H1 (cell line): Measurements from ENCODE around the gene TSEN34.

Source experiments
- BRCA1 ChIP-seq: IDR thresholded peaks from 2 replicates; pipeline ENCODE4 v1.6.1; 2012; ENCODE audit warnings: low read depth, low read length, improper control_type of control experiment
- CTCF ChIP-seq, 3 experiments: IDR thresholded peaks; 1 replicate in 2 of 3; 2 replicates in 1 of 3; pipeline versions ENCODE4 v1.5.1 to v1.6.1; 2011; ENCODE audit warnings: low read length in 3 of 3, mild to moderate bottlenecking in 3 of 3, inconsistent platforms in 2 of 3, low read depth in 1 of 3, moderate library complexity in 1 of 3; ENCODE audit not compliant: insufficient read depth in 1 of 3; ENCODE audit errors: control extremely low read depth in 1 of 3
- EP300 ChIP-seq, 2 experiments: IDR thresholded peaks; 1 replicate in 1 of 2; 2 replicates in 1 of 2; pipeline ENCODE4 v1.6.1; 2011 to 2012; ENCODE audit warnings: low read depth in 2 of 2, low read length in 2 of 2, mild to moderate bottlenecking in 2 of 2, borderline replicate concordance in 1 of 2, inconsistent platforms in 1 of 2, moderate library complexity in 1 of 2
- EZH2 ChIP-seq: fragments of 200-600 bp; sonication (generic); IDR thresholded peaks from 2 replicates; pipeline ENCODE4 v1.7.1; 2012; ENCODE audit warnings: low read depth, mild to moderate bottlenecking, moderate library complexity, low read length, inconsistent platforms; ENCODE audit not compliant: severe bottlenecking
- HDAC6 ChIP-seq: IDR thresholded peaks from one replicate; pipeline ENCODE4 v1.7.1; 2012; ENCODE audit warnings: low read depth, mild to moderate bottlenecking, inconsistent platforms, low read length, moderate library complexity
- KDM1A ChIP-seq: fragments of 200-600, 300-600 bp; sonication (generic); IDR thresholded peaks from 2 replicates; pipeline ENCODE4 v1.7.1; 2016; ENCODE audit warnings: mild to moderate bottlenecking, low read length, borderline replicate concordance
- MAX ChIP-seq: IDR thresholded peaks from 2 replicates; pipeline ENCODE4 v1.6.1; 2012; ENCODE audit warnings: inconsistent platforms
- POLR2A ChIP-seq, 2 experiments: IDR thresholded peaks; 1 replicate in 1 of 2; 2 replicates in 1 of 2; pipeline ENCODE4 v1.6.1; 2011; ENCODE audit warnings: low read depth in 2 of 2, low read length in 2 of 2, mild to moderate bottlenecking in 2 of 2; ENCODE audit errors: control extremely low read depth in 1 of 2
- POLR2AphosphoS5 ChIP-seq: IDR thresholded peaks from 2 replicates; pipeline ENCODE4 v1.6.1; 2011; ENCODE audit warnings: low read depth, low read length
- RFX5 ChIP-seq: IDR thresholded peaks from 2 replicates; pipeline ENCODE4 v1.6.1; 2011; ENCODE audit warnings: low read depth, low read length, improper control_type of control experiment, borderline replicate concordance
- SP4 ChIP-seq: IDR thresholded peaks from 2 replicates; pipeline ENCODE4 v1.6.1; 2012; ENCODE audit warnings: low read length, inconsistent platforms
- YY1 ChIP-seq: IDR thresholded peaks from 2 replicates; pipeline ENCODE4 v1.6.1; 2011; ENCODE audit warnings: low read depth, mild to moderate bottlenecking, low read length

GRCh38 chr19:54206831-54207177, 15.7 kb downstream of the TSEN34 start:
- TF ChIP-seq CTCF (IDR thresholded peaks at IDR 0.05; ENCODE audit: control extremely low read depth in 1 of 3, insufficient read depth in 1 of 3, low read depth in 1 of 3, low read length in 3 of 3) (no peak), KDM1A (no peak), HDAC6 (no peak), RFX5 (no peak), BRCA1 (no peak), POLR2AphosphoS5 (peak; percentile 44), POLR2A (IDR thresholded peaks at IDR 0.05; ENCODE audit: control extremely low read depth in 1 of 2, low read depth in 2 of 2, low read length in 2 of 2) (peak in 1 of 2 experiments; percentile 20; a peak in 1 of 3 replicates), EZH2 (no peak), EP300 (IDR thresholded peaks at IDR 0.05; ENCODE audit: borderline replicate concordance in 1 of 2, low read depth in 2 of 2, low read length in 2 of 2) (no peak), SP4 (no peak), MAX (no peak), YY1 (no peak)
